GM21528 (cell line): ENCODE measurements around the gene ITPR3.
"Not testable (repeated sequence)": the region's sequence is repeated elsewhere in the genome, so short reads cannot be mapped to it uniquely, and the experiment has no call there.

ENCODE experiments used
- ATAC-seq: cut with Tn5 transposase; IDR thresholded peaks from one replicate; pipeline ENCODE4 v1.9.1; 2021; ENCODE audit warnings: mild to moderate bottlenecking, moderate library complexity; ENCODE audit not compliant: unreplicated experiment, low FRiP score

ITPR3 gene

DNA sequence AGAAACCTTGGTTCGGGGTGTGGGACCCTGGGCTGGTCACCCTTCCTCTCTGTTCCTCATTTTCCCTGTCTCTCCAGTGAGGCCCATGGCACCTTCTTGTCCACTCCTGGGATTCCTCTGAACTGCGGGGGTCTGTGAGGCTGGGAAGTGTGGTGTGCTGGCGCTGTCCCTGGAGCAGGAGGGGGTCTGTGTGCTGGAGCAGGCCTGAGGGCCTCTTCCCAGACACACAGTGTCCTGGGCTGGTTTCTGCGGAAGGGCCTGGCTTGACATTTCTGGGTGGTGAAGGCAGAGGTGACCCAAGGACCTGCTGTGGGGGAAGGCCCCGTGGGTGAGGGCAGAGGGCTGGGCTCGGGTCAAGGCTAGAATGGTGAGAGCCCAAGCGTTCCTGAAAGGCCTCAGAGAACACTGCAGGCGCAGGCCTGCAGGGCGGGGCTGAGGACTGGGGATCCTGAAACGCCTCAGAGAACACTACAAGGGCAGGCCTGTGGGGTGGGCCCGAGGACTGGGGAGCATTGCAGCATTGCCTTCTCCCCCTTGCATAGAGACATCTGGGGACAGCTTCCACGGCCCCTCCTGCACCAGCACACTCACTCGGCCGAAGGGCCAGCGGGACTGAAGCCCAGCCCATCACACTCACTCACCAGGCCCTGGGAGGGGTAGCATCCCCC lies 30.5 kb upstream of the ITPR3 start:
- ATAC-seq, result no peak

DNA sequence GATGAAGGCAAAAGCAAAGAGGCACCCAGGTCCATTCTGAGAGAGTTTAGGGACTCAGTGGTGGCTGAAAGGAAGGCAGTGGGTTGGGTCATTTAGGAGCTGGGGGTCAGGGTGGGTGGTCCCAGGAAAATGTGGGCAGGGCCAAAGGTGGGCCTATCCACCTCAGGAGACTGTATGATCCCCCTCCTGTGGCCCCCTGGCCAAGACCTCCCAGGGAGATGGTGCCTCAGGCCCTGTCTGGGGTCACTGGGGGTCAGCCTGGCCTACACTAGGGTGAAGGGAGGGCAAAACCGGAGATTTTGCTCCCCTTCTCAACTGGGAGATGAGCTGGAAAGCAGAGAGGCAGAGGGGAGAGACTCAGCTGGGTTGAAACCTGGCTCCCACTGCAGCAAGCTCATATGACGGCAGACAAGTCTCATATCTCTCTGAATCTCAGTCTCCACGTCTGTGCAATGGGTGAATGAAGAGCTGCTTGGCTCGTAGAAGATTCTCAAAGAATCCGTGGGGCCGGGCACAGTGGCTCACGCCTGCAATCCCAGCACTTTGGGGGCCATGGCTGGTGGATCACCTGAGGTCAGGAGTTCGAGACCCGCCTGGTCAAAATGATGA lies 29.6 kb upstream of the ITPR3 start:
- no peak for ATAC-seq

DNA sequence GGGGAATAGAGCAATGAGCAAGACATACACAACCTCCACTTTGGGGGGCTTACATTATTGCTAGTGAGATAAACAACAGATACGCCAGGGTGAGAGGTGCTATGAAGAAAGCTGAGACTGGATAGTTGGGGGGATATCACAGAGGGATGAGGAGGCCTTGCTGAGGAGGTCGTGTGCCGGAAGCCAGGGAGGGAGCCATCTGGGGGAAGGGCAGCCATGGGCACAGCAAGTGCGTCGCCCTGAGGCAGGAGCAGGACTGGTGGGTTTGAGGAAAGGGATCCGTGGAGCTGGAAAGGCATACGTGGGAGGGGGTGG lies 28.9 kb upstream of the ITPR3 start:
- ATAC-seq, result no peak

GRCh38 chr6:33592595-33593413 lies 28.3 kb upstream of the ITPR3 start:
- peak; percentile 53 for ATAC-seq

DNA sequence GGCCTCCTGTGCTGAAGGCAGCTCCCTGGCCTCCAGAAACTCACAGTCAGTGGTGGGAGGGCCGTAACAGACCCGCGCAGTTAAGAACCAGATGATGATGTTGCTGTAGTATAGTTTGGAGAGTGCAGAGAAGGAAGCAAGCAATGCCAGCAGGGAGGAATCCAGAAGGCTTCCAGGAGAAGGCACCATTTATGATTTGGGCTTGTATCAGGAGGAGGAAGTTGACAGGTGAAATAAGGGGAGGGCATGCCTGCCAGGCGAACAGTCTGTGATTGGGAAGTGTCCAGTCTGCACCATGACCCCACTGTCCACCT lies 27.8 kb upstream of the ITPR3 start:
- ATAC-seq, result no peak

GRCh38 chr6:33595001-33595846 lies 25.9 kb upstream of the ITPR3 start:
- no peak for ATAC-seq

GRCh38 chr6:33596894-33597293 lies 24.2 kb upstream of the ITPR3 start:
- not testable (repeated sequence) for ATAC-seq

DNA sequence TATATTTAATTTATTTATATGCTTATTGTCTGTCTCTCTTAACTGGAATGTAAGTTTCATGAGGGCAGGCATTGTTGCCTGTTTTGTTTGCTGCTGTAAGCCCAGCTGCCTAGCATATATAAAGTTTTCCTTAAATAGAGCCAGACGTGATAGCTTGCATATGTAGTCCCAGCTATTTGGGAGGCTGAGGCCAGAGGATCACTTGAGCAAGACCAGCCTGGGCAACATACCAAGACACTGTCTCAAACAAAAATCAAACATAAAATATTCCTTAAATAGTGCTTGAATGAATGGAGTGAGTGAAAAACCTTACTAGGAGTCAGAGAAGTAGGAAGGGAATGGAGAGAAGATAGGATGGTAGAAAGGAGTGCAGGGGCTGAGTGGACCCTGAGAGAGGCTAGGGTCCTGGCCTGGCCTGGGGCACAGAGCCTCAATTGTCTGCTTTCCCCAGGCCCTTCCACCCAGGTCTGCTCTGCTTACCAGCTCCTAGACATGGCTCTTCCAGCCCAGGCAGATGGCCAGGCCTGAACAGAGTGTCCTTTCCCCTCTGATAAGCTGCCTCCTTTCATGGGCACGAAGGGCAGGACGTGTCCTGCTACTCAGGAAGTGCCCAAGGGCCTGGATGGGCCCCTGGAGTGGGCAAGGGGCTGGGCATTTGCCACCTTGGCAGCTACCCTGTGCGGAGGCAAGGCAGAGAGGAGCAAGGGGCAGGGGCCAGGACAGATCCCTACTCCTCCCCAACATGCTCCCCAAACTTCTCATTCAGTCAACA lies 23.4 kb upstream of the ITPR3 start:
- ATAC-seq, result no peak

DNA sequence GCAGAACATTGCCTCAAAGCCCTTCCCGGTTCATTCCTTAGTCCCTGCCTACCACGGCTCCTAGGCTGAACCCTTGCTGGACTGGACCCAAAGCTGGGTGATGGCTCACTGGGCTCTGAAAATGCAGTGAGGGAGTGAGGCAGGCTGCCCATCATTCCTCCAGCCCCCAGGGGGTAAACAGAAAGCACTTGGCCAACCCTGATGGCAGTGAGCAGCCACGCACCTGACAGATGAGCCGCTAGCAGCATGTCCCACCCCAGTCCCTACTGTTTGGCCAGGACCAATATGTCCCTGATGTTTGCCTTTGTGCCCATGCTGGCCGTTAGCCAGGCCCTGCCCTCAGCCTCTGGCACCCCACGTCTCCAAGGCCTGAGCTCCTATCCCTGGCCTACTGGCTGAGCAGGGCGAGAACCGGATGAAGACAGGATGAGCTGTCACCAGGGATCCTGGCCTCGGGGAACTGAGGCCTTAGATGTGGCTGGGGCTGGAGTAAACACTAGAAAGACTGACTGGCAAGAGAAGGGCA lies 21.6 kb upstream of the ITPR3 start:
- ATAC-seq, result no peak

DNA sequence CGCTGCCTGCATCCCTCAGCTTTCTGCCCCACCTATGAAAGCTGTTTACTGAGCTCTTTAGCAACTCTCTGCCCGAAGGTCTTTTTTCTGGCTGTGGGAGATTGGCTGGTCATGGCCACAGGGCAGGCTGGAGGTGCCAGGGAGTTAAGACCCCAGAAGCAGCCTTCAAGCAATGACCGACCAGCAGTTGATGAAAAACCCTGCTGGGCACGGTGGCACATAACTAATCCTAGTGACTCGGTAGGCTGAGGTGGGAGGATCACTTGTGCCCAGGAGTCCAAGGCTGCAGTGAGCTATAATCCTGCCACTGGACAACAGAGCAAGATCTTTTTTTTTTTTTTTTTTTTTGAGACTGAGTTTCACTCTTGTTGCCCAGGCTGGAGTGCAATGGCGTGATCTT lies 20.4 kb upstream of the ITPR3 start:
- no peak for ATAC-seq

GRCh38 chr6:33602180-33602579 lies 18.9 kb upstream of the ITPR3 start:
- ATAC-seq, result no peak

DNA sequence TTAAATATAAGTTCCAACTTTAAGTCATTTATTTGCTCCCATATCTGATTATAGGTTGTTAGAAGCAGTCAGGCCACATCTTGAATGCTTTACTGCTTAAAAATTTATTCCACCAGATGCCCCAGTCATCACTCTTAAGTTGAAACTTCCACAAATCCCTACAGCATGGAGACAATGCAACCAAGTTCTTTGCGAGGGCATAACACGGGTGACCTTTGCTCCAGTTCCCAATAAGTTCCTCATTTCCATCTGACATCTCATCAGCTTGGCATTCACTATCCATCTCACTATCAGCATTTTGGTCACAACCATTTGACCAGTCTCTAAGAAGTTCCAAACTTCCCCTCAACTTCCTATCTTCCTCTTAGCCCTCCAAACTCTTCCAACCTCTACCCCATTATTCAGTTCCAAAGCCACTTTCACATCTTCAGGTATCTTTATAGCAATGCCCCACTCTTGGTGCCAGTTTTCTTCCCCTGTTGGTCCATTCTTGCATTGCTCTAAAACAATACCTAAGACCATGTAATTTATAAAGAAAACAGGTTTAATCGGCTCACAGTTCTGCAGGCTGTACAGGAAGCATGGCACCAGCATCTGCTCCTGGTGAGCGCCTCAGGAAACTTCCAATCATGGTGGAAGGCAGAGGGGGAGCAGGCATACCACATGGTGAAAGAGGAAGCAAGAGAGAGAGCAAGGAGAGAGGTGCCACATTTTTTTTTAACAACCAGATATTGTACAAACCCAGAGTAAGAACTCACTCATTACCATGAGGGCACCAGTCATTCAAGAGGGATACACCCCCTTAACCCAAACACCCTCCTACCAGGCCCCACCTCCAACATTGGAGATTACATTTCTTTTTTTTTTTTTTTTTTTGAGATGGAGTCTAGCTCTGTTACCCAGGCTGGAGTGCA lies 15.9 kb upstream of the ITPR3 start:
- ATAC-seq, result no peak

GRCh38 chr6:33606642-33607041 lies 14.5 kb upstream of the ITPR3 start:
- no peak for ATAC-seq

DNA sequence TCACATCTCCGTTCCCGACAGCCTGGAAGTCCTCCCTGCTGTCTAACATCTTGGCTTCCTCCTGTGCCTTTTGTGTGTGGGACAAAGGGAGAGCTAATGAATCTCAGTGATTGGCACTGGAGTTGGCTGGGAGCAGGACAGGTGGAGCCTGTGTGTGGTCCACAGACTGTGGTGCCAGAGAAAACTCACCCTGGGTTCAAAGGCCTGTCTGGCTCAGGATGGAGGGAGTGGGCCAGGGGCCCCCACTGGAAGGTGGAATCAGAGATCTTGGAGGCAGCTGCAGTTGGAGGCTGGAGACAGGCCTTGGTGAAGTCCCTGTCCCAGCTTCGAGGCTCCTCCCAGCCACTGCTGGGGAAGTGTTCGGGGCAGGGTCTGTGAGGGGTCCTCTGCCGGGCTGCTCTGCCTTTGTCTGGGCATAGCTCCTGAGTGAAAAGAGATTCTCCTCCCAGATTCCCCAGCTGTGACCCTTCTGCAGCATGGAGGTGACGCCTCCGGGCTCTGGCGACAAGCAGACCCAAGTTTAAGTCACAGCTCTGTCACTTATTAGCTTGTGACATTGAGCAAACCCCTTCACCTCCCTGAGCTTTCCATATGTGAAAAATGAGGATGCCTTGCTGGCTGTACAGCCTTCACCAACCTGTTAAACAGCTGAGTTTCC lies 13.9 kb upstream of the ITPR3 start:
- no peak for ATAC-seq

- no peak for ATAC-seq
These were observed 13.3 kb upstream of the ITPR3 start for GRCh38 chr6:33607784-33608161.

GRCh38 chr6:33609019-33609418 lies 12.1 kb upstream of the ITPR3 start:
- ATAC-seq, result no peak

DNA sequence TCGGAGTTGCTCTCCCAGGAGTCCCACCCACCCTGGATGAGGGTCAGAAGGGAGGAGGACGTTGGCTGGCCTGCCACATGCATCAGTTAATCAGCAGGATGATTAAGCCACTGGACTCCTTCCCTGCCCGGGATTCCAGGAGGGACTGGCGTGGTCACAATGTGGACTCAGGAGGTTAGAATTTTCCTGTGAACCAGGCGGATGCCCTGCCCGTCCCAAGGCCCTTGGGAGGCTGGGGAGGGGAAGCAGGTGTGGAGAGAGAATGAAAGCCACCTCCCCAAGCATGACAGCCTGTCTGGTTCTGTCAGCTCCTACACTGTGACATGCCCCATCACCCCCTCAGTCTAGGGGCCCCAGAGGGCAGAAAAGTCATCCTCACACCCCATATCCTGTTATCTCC lies 11.6 kb upstream of the ITPR3 start:
- ATAC-seq, result no peak

- ATAC-seq, result no peak
These were observed 11.1 kb upstream of the ITPR3 start for GRCh38 chr6:33610067-33610466.
